HCT116 (cell line): ENCODE measurements around the gene ATP1A2. TPM values are rescaled to one million over a fixed set of nuclear protein-coding genes. Genes with fewer than 3 reads are reported as not detected.

ENCODE experiments used
- ATAC-seq: fragments of 200-7000 bp; cut with Tn5 transposase; 2 replicates; pipeline ENCODE4 v1.9.1; 2020; ENCODE audit warnings: mild to moderate bottlenecking, moderate library complexity
- BruUV-seq: library from RNA; stranded (reverse); fragments of 400-500 nt; replicated peaks from 2 replicates; lab custom pipeline; 2021; lab: Mats Ljungman, UMichigan
- CTCF ChIA-PET: fragments of 300-600 bp; sonication (Branson Sonifier 250); formaldehyde crosslinking; loops from one replicate; lab custom pipeline; 2021; ENCODE audit warnings: antibody characterized with exemption; lab: Charles Lee
- POLR2A ChIA-PET: fragments of 300-600, 350-600 bp; sonication (Branson Sonifier 250); formaldehyde crosslinking; loops from one replicate; lab custom pipeline; 2021; ENCODE audit warnings: antibody characterized with exemption; lab: Charles Lee
- RAD21 ChIA-PET, 2 experiments: fragments of 300-600 bp; sonication (Branson Sonifier 250); formaldehyde crosslinking; loops; one replicate each; lab custom pipeline; 2023; ENCODE audit warnings: low total read pairs in 2 of 2; ENCODE audit not compliant: uncharacterized antibody in 2 of 2, unreplicated experiment in 2 of 2, low non-redundant PET in 1 of 2; lab: Charles Lee
- DNase-seq: peaks from one replicate; pipeline ENCODE4 v3.0.0-alpha.2; 2010; ENCODE audit warnings: low read depth, low spot score
- H2AFZ ChIP-seq: fragments of 200-600 bp; shearing (Covaris generic), sonication (generic); 2 replicates; pipeline ENCODE4 v1.6.1; 2017; ENCODE audit warnings: low read depth, mixed run types, mixed read lengths, antibody characterized with exemption, low read length; ENCODE audit not compliant: poor library complexity, severe bottlenecking
- H3K27ac ChIP-seq: 2 replicates; pipeline ENCODE4 v1.5.1; 2012; ENCODE audit warnings: low read depth, low read length
- H3K27me3 ChIP-seq: fragments of 200-600 bp; sonication (generic); 2 replicates; pipeline ENCODE4 v1.6.1; 2016; ENCODE audit warnings: mixed run types, low read length, mixed read lengths; ENCODE audit not compliant: insufficient read depth
- H3K36me3 ChIP-seq, 2 experiments: fragments of 200-500 bp in 1 of 2; fragments of 200-600 bp in 1 of 2; sonication (Bioruptor generic) in 1 of 2; sonication (generic) in 1 of 2; 2 replicates each; pipeline versions ENCODE4 v1.5.1 to v1.6.1; 2014 to 2016; ENCODE audit warnings: low read length in 2 of 2, inconsistent platforms in 1 of 2, mixed read lengths in 1 of 2, mixed run types in 1 of 2; ENCODE audit not compliant: insufficient read depth in 2 of 2, control insufficient read depth in 1 of 2
- H3K4me1 ChIP-seq, 2 experiments: fragments of 200-600 bp in 1 of 2; sonication (generic) in 1 of 2; 2 replicates each; pipeline versions ENCODE4 v1.5.1 to v1.6.1; 2012 to 2017; ENCODE audit warnings: low read length in 2 of 2, inconsistent platforms in 1 of 2, mild to moderate bottlenecking in 1 of 2, mixed read lengths in 1 of 2, mixed run types in 1 of 2, moderate library complexity in 1 of 2; ENCODE audit not compliant: insufficient read depth in 2 of 2, control insufficient read depth in 1 of 2
- H3K4me2 ChIP-seq: fragments of 200-600 bp; sonication (generic); 2 replicates; pipeline ENCODE4 v1.6.1; 2017; ENCODE audit warnings: mixed run types, low read length, mixed read lengths
- H3K4me3 ChIP-seq, 2 experiments: fragments of 200-600 bp in 1 of 2; sonication (generic) in 1 of 2; replicated peaks in 1 of 2; 2 replicates each; pipeline ENCODE4 v1.5.1; 2011 to 2016; ENCODE audit warnings: low read length in 2 of 2, control low read depth in 1 of 2, low read depth in 1 of 2, mild to moderate bottlenecking in 1 of 2, mixed read lengths in 1 of 2, mixed run types in 1 of 2
- H3K79me2 ChIP-seq: fragments of 200-600 bp; sonication (generic); 2 replicates; pipeline ENCODE4 v1.6.1; 2017; ENCODE audit warnings: mild to moderate bottlenecking, mixed run types, low read length, moderate library complexity, mixed read lengths; ENCODE audit not compliant: insufficient read depth
- H3K9ac ChIP-seq: fragments of 200-600 bp; sonication (generic); 2 replicates; pipeline ENCODE4 v1.6.1; 2016; ENCODE audit warnings: low read length, mixed read lengths
- H3K9me2 ChIP-seq: fragments of 200-600 bp; sonication (generic), shearing (Covaris generic); 2 replicates; pipeline ENCODE4 v1.6.1; 2017; ENCODE audit warnings: mixed run types, mild to moderate bottlenecking, moderate library complexity; ENCODE audit not compliant: insufficient read depth
- H3K9me3 ChIP-seq, 2 experiments: fragments of 200-500 bp in 1 of 2; fragments of 200-600 bp in 1 of 2; sonication (Bioruptor generic) in 1 of 2; sonication (generic) in 1 of 2; 2 replicates each; pipeline ENCODE4 v1.6.1; 2014 to 2017; ENCODE audit warnings: low read length in 2 of 2, mixed read lengths in 2 of 2, inconsistent platforms in 1 of 2, low read depth in 1 of 2, mild to moderate bottlenecking in 1 of 2, mixed run types in 1 of 2, moderate library complexity in 1 of 2; ENCODE audit not compliant: control insufficient read depth in 1 of 2, insufficient read depth in 1 of 2
- H4K20me1 ChIP-seq: fragments of 200-600 bp; sonication (generic), shearing (Covaris generic); 2 replicates; pipeline ENCODE4 v1.6.1; 2017; ENCODE audit warnings: mixed run types, mild to moderate bottlenecking, moderate library complexity; ENCODE audit not compliant: insufficient read depth
- CBX3 ChIP-seq: IDR thresholded peaks from 2 replicates; pipeline ENCODE4 v1.6.1; 2012; ENCODE audit warnings: low read depth
- CEBPB ChIP-seq: IDR thresholded peaks from 2 replicates; pipeline ENCODE4 v1.6.1; 2012; ENCODE audit warnings: low read depth
- ELF1 ChIP-seq: IDR thresholded peaks from 2 replicates; pipeline ENCODE4 v1.6.1; 2012; ENCODE audit warnings: low read depth, borderline replicate concordance
- EZH2 ChIP-seq: fragments of 200-600 bp; sonication (generic); IDR thresholded peaks from 2 replicates; pipeline ENCODE4 v1.6.1; 2017; ENCODE audit warnings: antibody characterized with exemption, mixed run types
- EZH2phosphoT487 ChIP-seq: fragments of 200-600 bp; IDR thresholded peaks from 2 replicates; pipeline ENCODE4 v1.6.1; 2018; ENCODE audit warnings: antibody characterized with exemption, borderline replicate concordance
- JUND ChIP-seq: IDR thresholded peaks from 2 replicates; pipeline ENCODE4 v1.6.1; 2012
- POLR2A ChIP-seq: IDR thresholded peaks from 2 replicates; pipeline ENCODE4 v1.7.0; 2011; ENCODE audit warnings: borderline replicate concordance; ENCODE audit not compliant: insufficient read depth, insufficient read length; ENCODE audit errors: extremely low read depth
- POLR2AphosphoS5 ChIP-seq: IDR thresholded peaks from 2 replicates; pipeline ENCODE4 v1.6.1; 2011; ENCODE audit warnings: mild to moderate bottlenecking, low read depth, low read length, moderate library complexity
- RAD21 ChIP-seq: IDR thresholded peaks from 2 replicates; pipeline ENCODE4 v1.6.1; 2012; ENCODE audit warnings: low read depth, mild to moderate bottlenecking
- SP1 ChIP-seq: IDR thresholded peaks from 2 replicates; pipeline ENCODE4 v1.6.1; 2012; ENCODE audit warnings: low read depth
- SRF ChIP-seq: IDR thresholded peaks from 2 replicates; pipeline ENCODE4 v1.6.1; 2012; ENCODE audit warnings: low read depth
- YY1 ChIP-seq: IDR thresholded peaks from 2 replicates; pipeline ENCODE4 v1.6.1; 2011; ENCODE audit warnings: low read length, low read depth, moderate library complexity, mild to moderate bottlenecking; ENCODE audit not compliant: insufficient replicate concordance; ENCODE audit errors: extremely low read depth
- ZFX ChIP-seq: fragments of 450-650 bp; IDR thresholded peaks from 2 replicates; pipeline ENCODE4 v1.6.1; 2017
- intact Hi-C: fragments of 100-400 bp; cut with micrococcal nuclease; formaldehyde crosslinking; loops from 2 replicates; pipeline ENCODE4 v1.10.0; 2022
- total RNA-seq: library from RNA; stranded (reverse); gene quantifications from one replicate; pipeline ENCODE4 v1.2.1, GENCODE V29; 2021; ENCODE audit not compliant: unreplicated experiment
- TF ChIP-seq, protein P1 (sequence below): IDR thresholded peaks from 2 replicates; pipeline ENCODE4 v1.6.1; 2011; ENCODE audit warnings: mild to moderate bottlenecking, low read length, moderate library complexity; ENCODE audit not compliant: insufficient replicate concordance; ENCODE audit errors: extremely low read depth
- TF ChIP-seq, protein P2 (sequence below): IDR thresholded peaks from 2 replicates; pipeline ENCODE4 v1.6.1; 2012
- TF ChIP-seq, protein P3 (sequence below), 3 experiments: fragments of 200-600 bp in 1 of 3; sonication (generic) in 1 of 3; IDR thresholded peaks in 2 of 3; conservative IDR thresholded peaks in 1 of 3; 2 replicates each; pipeline ENCODE4 v1.5.1; 2012 to 2017; ENCODE audit warnings: low read depth in 2 of 3, low read length in 2 of 3, antibody characterized with exemption in 1 of 3, borderline replicate concordance in 1 of 3, control low read depth in 1 of 3, mild to moderate bottlenecking in 1 of 3, mixed read lengths in 1 of 3, mixed run types in 1 of 3, moderate library complexity in 1 of 3; ENCODE audit not compliant: insufficient read depth in 1 of 3
- TF ChIP-seq, protein P4 (sequence below): IDR thresholded peaks from 2 replicates; pipeline ENCODE4 v1.6.1; 2012; ENCODE audit warnings: low read depth
- TF ChIP-seq, protein P5 (sequence below): IDR thresholded peaks from 2 replicates; pipeline ENCODE4 v1.6.1; 2012

The ATP1A2 gene
- total RNA-seq, 1 experiment from 2014 or later = not detected

DNA sequence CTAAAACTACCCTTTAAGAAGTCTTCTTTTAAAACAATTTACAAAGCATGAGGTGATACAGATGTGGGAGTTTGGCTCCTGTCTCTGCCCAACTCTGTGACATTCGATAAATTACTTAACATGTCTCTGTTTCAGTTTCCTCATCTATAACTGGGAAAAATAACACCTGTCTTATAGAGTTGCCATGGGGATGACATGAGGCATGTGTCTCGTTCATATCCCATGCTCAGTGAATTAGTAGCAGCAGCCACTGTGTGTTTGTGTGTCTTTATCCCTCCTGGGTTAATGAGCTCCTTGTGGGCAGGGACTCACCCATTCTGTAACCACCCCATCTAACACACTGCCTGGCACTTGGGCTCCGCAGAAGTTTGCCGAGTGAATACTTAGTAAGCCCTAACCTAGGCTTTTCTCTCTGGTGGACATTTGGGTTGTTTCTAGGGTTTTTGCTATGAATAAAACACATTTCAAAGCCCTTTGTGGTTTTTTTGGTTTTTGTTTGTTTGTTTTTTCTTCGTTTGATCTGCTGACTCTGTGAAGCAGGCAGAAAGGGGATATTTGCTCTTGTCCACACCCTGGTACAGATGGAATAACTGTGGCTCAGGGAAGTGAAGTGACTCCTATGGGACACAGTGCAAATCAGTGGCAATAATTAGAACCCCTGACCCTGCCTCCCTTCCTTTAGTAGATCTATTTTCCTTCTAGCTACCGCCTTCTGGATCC is 35.0 kb upstream of the ATP1A2 start:
- H3K9ac ChIP-seq = no peak overlapping the region
- H3K9me3 ChIP-seq = no peaks in the 10 kb centered on the region
- H3K4me2 ChIP-seq = no peak overlapping the region
- TF ChIP-seq RAD21 = no peak
- no peak for TF ChIP-seq CEBPB
- TF ChIP-seq, protein P1, sequence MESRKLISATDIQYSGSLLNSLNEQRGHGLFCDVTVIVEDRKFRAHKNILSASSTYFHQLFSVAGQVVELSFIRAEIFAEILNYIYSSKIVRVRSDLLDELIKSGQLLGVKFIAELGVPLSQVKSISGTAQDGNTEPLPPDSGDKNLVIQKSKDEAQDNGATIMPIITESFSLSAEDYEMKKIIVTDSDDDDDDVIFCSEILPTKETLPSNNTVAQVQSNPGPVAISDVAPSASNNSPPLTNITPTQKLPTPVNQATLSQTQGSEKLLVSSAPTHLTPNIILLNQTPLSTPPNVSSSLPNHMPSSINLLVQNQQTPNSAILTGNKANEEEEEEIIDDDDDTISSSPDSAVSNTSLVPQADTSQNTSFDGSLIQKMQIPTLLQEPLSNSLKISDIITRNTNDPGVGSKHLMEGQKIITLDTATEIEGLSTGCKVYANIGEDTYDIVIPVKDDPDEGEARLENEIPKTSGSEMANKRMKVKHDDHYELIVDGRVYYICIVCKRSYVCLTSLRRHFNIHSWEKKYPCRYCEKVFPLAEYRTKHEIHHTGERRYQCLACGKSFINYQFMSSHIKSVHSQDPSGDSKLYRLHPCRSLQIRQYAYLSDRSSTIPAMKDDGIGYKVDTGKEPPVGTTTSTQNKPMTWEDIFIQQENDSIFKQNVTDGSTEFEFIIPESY = no peak
- TF ChIP-seq ZFX = no peak
- TF ChIP-seq, protein P2, sequence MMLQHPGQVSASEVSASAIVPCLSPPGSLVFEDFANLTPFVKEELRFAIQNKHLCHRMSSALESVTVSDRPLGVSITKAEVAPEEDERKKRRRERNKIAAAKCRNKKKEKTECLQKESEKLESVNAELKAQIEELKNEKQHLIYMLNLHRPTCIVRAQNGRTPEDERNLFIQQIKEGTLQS = no peak
- TF ChIP-seq, protein P3, sequence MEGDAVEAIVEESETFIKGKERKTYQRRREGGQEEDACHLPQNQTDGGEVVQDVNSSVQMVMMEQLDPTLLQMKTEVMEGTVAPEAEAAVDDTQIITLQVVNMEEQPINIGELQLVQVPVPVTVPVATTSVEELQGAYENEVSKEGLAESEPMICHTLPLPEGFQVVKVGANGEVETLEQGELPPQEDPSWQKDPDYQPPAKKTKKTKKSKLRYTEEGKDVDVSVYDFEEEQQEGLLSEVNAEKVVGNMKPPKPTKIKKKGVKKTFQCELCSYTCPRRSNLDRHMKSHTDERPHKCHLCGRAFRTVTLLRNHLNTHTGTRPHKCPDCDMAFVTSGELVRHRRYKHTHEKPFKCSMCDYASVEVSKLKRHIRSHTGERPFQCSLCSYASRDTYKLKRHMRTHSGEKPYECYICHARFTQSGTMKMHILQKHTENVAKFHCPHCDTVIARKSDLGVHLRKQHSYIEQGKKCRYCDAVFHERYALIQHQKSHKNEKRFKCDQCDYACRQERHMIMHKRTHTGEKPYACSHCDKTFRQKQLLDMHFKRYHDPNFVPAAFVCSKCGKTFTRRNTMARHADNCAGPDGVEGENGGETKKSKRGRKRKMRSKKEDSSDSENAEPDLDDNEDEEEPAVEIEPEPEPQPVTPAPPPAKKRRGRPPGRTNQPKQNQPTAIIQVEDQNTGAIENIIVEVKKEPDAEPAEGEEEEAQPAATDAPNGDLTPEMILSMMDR (IDR thresholded peaks at IDR 0.05 in 2 of 3, conservative IDR thresholded peaks at IDR 0.05 in 1 of 3; ENCODE audit: borderline replicate concordance in 1 of 3, insufficient read depth in 1 of 3, low read depth in 2 of 3, low read length in 2 of 3) = no peak
- TF ChIP-seq JUND = no peak
- no peak for TF ChIP-seq SP1
- TF ChIP-seq CBX3 = no peak
- TF ChIP-seq YY1 = no peak
- TF ChIP-seq, protein P4, sequence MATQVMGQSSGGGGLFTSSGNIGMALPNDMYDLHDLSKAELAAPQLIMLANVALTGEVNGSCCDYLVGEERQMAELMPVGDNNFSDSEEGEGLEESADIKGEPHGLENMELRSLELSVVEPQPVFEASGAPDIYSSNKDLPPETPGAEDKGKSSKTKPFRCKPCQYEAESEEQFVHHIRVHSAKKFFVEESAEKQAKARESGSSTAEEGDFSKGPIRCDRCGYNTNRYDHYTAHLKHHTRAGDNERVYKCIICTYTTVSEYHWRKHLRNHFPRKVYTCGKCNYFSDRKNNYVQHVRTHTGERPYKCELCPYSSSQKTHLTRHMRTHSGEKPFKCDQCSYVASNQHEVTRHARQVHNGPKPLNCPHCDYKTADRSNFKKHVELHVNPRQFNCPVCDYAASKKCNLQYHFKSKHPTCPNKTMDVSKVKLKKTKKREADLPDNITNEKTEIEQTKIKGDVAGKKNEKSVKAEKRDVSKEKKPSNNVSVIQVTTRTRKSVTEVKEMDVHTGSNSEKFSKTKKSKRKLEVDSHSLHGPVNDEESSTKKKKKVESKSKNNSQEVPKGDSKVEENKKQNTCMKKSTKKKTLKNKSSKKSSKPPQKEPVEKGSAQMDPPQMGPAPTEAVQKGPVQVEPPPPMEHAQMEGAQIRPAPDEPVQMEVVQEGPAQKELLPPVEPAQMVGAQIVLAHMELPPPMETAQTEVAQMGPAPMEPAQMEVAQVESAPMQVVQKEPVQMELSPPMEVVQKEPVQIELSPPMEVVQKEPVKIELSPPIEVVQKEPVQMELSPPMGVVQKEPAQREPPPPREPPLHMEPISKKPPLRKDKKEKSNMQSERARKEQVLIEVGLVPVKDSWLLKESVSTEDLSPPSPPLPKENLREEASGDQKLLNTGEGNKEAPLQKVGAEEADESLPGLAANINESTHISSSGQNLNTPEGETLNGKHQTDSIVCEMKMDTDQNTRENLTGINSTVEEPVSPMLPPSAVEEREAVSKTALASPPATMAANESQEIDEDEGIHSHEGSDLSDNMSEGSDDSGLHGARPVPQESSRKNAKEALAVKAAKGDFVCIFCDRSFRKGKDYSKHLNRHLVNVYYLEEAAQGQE = no peak
- TF ChIP-seq POLR2AphosphoS5 = no peak
- TF ChIP-seq, protein P5, sequence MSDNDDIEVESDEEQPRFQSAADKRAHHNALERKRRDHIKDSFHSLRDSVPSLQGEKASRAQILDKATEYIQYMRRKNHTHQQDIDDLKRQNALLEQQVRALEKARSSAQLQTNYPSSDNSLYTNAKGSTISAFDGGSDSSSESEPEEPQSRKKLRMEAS = no peak
- no peak for TF ChIP-seq EZH2
- TF ChIP-seq SRF = no peak
- TF ChIP-seq EZH2phosphoT487 = no peak
- TF ChIP-seq POLR2A = no peak
- no peak for TF ChIP-seq ELF1
- CTCF ChIA-PET = interaction anchor here (1.2 to 3.8 kb wide), 2 partner anchors 22 to 34 kb away, joined by 5 to 33 read pairs; no protein-coding TSS in a partner anchor
- H4K20me1 ChIP-seq = no peaks in the 10 kb centered on the region
- H3K9me2 ChIP-seq = no peaks in the 10 kb centered on the region
- H3K4me1 ChIP-seq = no peaks in the 10 kb centered on the region; a peak in 2 of 4 replicates
- ATAC-seq (no peak), DNase-seq (no peak)
- H2AFZ ChIP-seq = no peak overlapping the region
- H3K27me3 ChIP-seq = peaks cover 26% of the 10 kb centered on the region
- H3K79me2 ChIP-seq = no peaks in the 10 kb centered on the region
- BruUV-seq = no TSS peak
- RAD21 ChIA-PET = interaction anchor here in 1 of 2 experiments (1.3 kb wide), 1 partner anchor 34 kb away, joined by 3 read pairs; no protein-coding TSS in a partner anchor
- POLR2A ChIA-PET = no interaction called here
- H3K27ac ChIP-seq = no peak overlapping the region
- intact Hi-C loops = no loop called here
- no peak overlapping the region for H3K4me3 ChIP-seq
- H3K36me3 ChIP-seq = no peaks in the 10 kb centered on the region
